ENCODE results near the gene CYP46A1.

CYP46A1 gene

DNA sequence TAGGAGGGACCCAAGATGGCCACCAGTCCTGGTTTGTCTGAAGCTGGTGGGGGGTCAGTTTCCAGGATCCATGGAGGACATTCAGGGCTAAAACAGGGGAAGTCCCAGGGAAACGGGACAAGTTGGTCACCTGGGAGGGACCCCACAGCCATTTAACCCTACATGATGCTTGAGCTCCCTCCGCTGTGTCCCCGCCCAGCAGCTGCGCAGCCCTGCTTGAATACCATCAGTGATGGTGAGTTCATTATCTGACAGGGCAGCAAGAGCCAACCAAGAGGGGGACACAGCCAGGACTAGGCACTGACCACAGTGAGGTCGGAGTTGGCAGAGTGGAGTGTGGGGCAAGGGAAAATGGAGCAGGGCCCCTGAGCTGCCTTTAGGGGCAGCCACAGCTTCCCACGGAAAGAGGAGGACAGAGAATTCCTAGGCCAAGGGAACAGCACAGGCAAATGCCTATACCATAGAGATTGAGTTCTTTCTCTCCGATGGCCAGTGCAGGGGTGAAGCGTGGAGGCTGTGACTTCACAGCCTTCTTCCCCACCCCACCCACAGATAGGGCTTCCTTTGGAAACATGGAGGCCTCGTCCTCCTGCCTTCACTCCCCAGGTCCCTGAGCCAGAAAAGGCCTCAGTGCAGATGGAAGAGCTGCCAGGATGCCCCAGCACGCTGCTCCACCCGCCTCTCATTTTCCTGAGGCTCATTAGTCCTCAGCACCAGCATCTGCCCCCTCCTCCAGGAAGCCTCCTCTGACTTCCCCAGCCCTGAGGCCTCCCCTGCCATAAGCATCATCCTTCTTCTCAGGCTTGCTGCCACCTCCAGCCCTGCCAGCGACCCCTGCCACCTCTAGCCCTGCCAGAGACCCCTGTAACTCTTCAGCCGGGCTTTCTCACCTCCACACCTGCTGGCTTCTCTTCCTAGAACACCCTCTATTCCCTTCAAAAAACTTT, 51.4 kb downstream of the CYP46A1 start:
- DNase-seq (ENCODE audit: low read depth, low spot score), result no peak

GRCh38 chr14:99736603-99737371, 52.7 kb downstream of the CYP46A1 start:
- in situ Hi-C loops (cut with HindIII; ENCODE audit: low sequenced_read_pairs), result no loop called here
- no peak overlapping the region for H3K4me3 ChIP-seq (ENCODE audit: low read depth, low read length)
- DNase-seq (ENCODE audit: low read depth, low spot score), result no peak
- TF ChIP-seq, protein P1, sequence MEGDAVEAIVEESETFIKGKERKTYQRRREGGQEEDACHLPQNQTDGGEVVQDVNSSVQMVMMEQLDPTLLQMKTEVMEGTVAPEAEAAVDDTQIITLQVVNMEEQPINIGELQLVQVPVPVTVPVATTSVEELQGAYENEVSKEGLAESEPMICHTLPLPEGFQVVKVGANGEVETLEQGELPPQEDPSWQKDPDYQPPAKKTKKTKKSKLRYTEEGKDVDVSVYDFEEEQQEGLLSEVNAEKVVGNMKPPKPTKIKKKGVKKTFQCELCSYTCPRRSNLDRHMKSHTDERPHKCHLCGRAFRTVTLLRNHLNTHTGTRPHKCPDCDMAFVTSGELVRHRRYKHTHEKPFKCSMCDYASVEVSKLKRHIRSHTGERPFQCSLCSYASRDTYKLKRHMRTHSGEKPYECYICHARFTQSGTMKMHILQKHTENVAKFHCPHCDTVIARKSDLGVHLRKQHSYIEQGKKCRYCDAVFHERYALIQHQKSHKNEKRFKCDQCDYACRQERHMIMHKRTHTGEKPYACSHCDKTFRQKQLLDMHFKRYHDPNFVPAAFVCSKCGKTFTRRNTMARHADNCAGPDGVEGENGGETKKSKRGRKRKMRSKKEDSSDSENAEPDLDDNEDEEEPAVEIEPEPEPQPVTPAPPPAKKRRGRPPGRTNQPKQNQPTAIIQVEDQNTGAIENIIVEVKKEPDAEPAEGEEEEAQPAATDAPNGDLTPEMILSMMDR (IDR thresholded peaks at IDR 0.05; ENCODE audit: low read depth, low read length), result no peak

More for the DNA sequence above, 51.4 kb downstream of the CYP46A1 start:
- H3K4me3 ChIP-seq (ENCODE audit: low read depth, low read length), result no peak overlapping the region
- in situ Hi-C loops (cut with HindIII; ENCODE audit: low sequenced_read_pairs), result no loop called here
- TF ChIP-seq, protein P1 (IDR thresholded peaks at IDR 0.05; ENCODE audit: low read depth, low read length), result no peak

- in situ Hi-C loops (cut with HindIII; ENCODE audit: low sequenced_read_pairs), result no loop called here
- no peak for DNase-seq (ENCODE audit: low read depth, low spot score)
- TF ChIP-seq, protein P1 (IDR thresholded peaks at IDR 0.05; ENCODE audit: low read depth, low read length), result no peak
- H3K4me3 ChIP-seq (ENCODE audit: low read depth, low read length), result peak overlapping the region; percentile 7
These were observed 53.4 kb downstream of the CYP46A1 start for GRCh38 chr14:99737451-99737951.

- no peak for DNase-seq (ENCODE audit: low read depth, low spot score)
- in situ Hi-C loops (cut with HindIII; ENCODE audit: low sequenced_read_pairs), result no loop called here
- peak overlapping the region; percentile 7 for H3K4me3 ChIP-seq (ENCODE audit: low read depth, low read length)
- TF ChIP-seq, protein P1 (IDR thresholded peaks at IDR 0.05; ENCODE audit: low read depth, low read length), result no peak
These were observed 54.0 kb downstream of the CYP46A1 start for GRCh38 chr14:99737956-99738667.

- in situ Hi-C loops (cut with HindIII; ENCODE audit: low sequenced_read_pairs), result no loop called here
- DNase-seq (ENCODE audit: low read depth, low spot score), result no peak
- TF ChIP-seq, protein P1 (IDR thresholded peaks at IDR 0.05; ENCODE audit: low read depth, low read length), result no peak
- no peak overlapping the region for H3K4me3 ChIP-seq (ENCODE audit: low read depth, low read length)
These were observed 56.3 kb downstream of the CYP46A1 start for GRCh38 chr14:99740411-99740810.
